ENCODE results near the gene NOL4L.
A peak's percentile ranks its signal among the peaks of the same experiment; 100 is the strongest.

Gene NOL4L

GRCh38 chr20:32474967-32475811, 109.9 kb downstream of the NOL4L start:
- H3K4me3 ChIP-seq (ENCODE audit: low read length), result peak overlapping the region; percentile 46
- DNase-seq (ENCODE audit: low read depth), result peak; percentile 95
- TF ChIP-seq CTCF (conservative IDR thresholded peaks at IDR 0.05; ENCODE audit: low read depth, low read length), result no peak

GRCh38 chr20:32474717-32474966, 110.5 kb downstream of the NOL4L start:
- H3K4me3 ChIP-seq (ENCODE audit: low read length), result peak overlapping the region; percentile 46
- DNase-seq (ENCODE audit: low read depth), result no peak

GRCh38 chr20:32474009-32474716, 111.0 kb downstream of the NOL4L start:
- H3K4me3 ChIP-seq (ENCODE audit: low read length), result peak overlapping the region; percentile 46
- TF ChIP-seq CTCF (conservative IDR thresholded peaks at IDR 0.05; ENCODE audit: low read depth, low read length), result no peak
- no peak for DNase-seq (ENCODE audit: low read depth)

More at GRCh38 chr20:32474717-32474966, 110.5 kb downstream of the NOL4L start:
- no peak for TF ChIP-seq CTCF (conservative IDR thresholded peaks at IDR 0.05; ENCODE audit: low read depth, low read length)

- no peak for TF ChIP-seq CTCF (conservative IDR thresholded peaks at IDR 0.05; ENCODE audit: low read depth, low read length)
- no peak for DNase-seq (ENCODE audit: low read depth)
- peak overlapping the region; percentile 46 for H3K4me3 ChIP-seq (ENCODE audit: low read length)
Observed at GRCh38 chr20:32473231-32474008, 111.7 kb downstream of the NOL4L start.

GRCh38 chr20:32472581-32473207, 112.4 kb downstream of the NOL4L start:
- peak overlapping the region; percentile 46 for H3K4me3 ChIP-seq (ENCODE audit: low read length)
- no peak for DNase-seq (ENCODE audit: low read depth)
- TF ChIP-seq CTCF (conservative IDR thresholded peaks at IDR 0.05; ENCODE audit: low read depth, low read length), result no peak

GRCh38 chr20:32470940-32471339, 114.2 kb downstream of the NOL4L start:
- no peak for TF ChIP-seq CTCF (conservative IDR thresholded peaks at IDR 0.05; ENCODE audit: low read depth, low read length)
- H3K4me3 ChIP-seq (ENCODE audit: low read length), result no peak overlapping the region
- DNase-seq (ENCODE audit: low read depth), result no peak
